DND-41 (cell line): ENCODE data around the gene SRPRB.

Source experiments
- ATAC-seq: fragments of 200-7000 bp; cut with Tn5 transposase; 3 replicates; pipeline ENCODE4 v1.9.1; 2021; ENCODE audit warnings: low read depth; ENCODE audit not compliant: insufficient read depth
- DNase-seq: peaks from one replicate; pipeline ENCODE4 v3.0.0-alpha.2; 2020
- H2AFZ ChIP-seq: 2 replicates; pipeline ENCODE4 v1.6.0; 2012; ENCODE audit warnings: low read depth, low read length
- H3K27ac ChIP-seq: 2 replicates; pipeline ENCODE4 v1.5.1; 2012; ENCODE audit warnings: low read length, inconsistent platforms
- H3K27me3 ChIP-seq: fragments of 200-600 bp; sonication (generic); 2 replicates; pipeline ENCODE4 v1.6.0; 2012; ENCODE audit warnings: low read length, mild to moderate bottlenecking, inconsistent platforms; ENCODE audit not compliant: insufficient read depth, poor library complexity
- H3K36me3 ChIP-seq: 2 replicates; pipeline ENCODE4 v1.5.1; 2012; ENCODE audit warnings: low read length, inconsistent platforms; ENCODE audit not compliant: insufficient read depth
- H3K4me1 ChIP-seq: 2 replicates; pipeline ENCODE4 v1.5.1; 2012; ENCODE audit warnings: mild to moderate bottlenecking, low read length; ENCODE audit not compliant: insufficient read depth
- H3K4me2 ChIP-seq: 2 replicates; pipeline ENCODE4 v1.6.0; 2012; ENCODE audit warnings: mild to moderate bottlenecking, moderate library complexity, low read length, inconsistent platforms; ENCODE audit not compliant: insufficient read depth
- H3K4me3 ChIP-seq, 2 experiments: fragments of 200-600 bp in 1 of 2; shearing (Covaris generic) in 1 of 2; 2 replicates each; pipeline ENCODE4 v1.5.1; 2012 to 2016; ENCODE audit warnings: inconsistent platforms in 2 of 2, low read length in 2 of 2, mild to moderate bottlenecking in 2 of 2, low read depth in 1 of 2, moderate library complexity in 1 of 2
- H3K79me2 ChIP-seq: 2 replicates; pipeline ENCODE4 v1.6.0; 2012; ENCODE audit warnings: low read length, inconsistent platforms; ENCODE audit not compliant: insufficient read depth
- H3K9ac ChIP-seq: 2 replicates; pipeline ENCODE4 v1.6.0; 2012; ENCODE audit warnings: low read depth, mild to moderate bottlenecking, inconsistent platforms, low read length, moderate library complexity
- H3K9me3 ChIP-seq: 2 replicates; pipeline ENCODE4 v1.5.1; 2012; ENCODE audit warnings: low read length, moderate library complexity, mild to moderate bottlenecking, inconsistent platforms; ENCODE audit not compliant: insufficient read depth, severe bottlenecking
- H4K20me1 ChIP-seq: 2 replicates; pipeline ENCODE4 v1.6.0; 2012; ENCODE audit warnings: low read length; ENCODE audit not compliant: insufficient read depth
- EZH2 ChIP-seq: IDR thresholded peaks from 3 replicates; pipeline ENCODE4 v1.6.1; 2012; ENCODE audit warnings: borderline replicate concordance, low read depth, mild to moderate bottlenecking, moderate library complexity, low read length, inconsistent platforms; ENCODE audit not compliant: severe bottlenecking
- TF ChIP-seq, protein P1 (sequence below): IDR thresholded peaks from 2 replicates; pipeline ENCODE4 v1.5.1; 2012; ENCODE audit warnings: borderline replicate concordance, low read length, moderate library complexity, mild to moderate bottlenecking; ENCODE audit not compliant: poor library complexity, severe bottlenecking; ENCODE audit errors: extremely low read depth

Gene SRPRB

DNA sequence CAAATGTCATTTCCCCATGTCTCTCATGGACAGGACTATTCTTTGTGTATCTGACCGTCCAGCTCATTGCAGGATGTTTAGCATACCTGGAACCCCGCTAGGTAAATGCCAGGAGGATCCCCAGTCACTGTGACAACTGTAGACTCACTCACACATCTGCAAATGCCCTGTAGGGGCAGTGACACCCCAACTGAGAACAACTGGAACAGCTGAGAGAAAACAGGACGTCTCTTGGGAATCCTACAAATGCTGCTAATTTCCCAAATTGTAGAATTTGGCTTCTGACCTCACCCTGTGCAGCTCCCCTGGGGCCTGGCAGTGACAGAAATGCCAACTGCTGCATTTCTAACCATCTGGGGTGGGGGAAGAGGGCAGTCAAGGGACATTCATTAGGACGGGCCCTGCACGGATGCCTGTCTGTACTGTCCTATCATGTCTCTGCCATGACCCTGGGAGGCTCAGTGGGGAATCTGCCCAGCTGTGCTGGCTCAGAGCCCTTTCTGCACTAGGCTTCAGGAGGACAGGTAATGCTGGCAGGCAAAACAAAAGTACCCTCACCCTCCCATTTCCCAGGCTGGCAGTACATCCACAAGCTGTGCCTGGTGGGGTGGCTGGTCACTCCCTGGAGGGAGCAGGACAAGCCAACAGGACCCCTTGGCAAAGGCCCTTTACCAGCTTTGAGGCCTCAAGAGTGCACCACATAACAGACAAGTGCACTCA lies 59.7 kb downstream of the SRPRB start:
- Histone ChIP-seq H3K36me3 (no peaks in the 10 kb centered on the region), H3K4me2 (no peak overlapping the region), H3K27ac (no peak overlapping the region), H3K4me1 (no peaks in the 10 kb centered on the region), H3K4me3 (no peak overlapping the region), H3K9me3 (no peaks in the 10 kb centered on the region), H2AFZ (no peak overlapping the region), H3K79me2 (no peaks in the 10 kb centered on the region), H3K27me3 (peaks cover 17% of the 10 kb centered on the region), H4K20me1 (no peaks in the 10 kb centered on the region), H3K9ac (no peak overlapping the region)
- TF ChIP-seq, protein P1, sequence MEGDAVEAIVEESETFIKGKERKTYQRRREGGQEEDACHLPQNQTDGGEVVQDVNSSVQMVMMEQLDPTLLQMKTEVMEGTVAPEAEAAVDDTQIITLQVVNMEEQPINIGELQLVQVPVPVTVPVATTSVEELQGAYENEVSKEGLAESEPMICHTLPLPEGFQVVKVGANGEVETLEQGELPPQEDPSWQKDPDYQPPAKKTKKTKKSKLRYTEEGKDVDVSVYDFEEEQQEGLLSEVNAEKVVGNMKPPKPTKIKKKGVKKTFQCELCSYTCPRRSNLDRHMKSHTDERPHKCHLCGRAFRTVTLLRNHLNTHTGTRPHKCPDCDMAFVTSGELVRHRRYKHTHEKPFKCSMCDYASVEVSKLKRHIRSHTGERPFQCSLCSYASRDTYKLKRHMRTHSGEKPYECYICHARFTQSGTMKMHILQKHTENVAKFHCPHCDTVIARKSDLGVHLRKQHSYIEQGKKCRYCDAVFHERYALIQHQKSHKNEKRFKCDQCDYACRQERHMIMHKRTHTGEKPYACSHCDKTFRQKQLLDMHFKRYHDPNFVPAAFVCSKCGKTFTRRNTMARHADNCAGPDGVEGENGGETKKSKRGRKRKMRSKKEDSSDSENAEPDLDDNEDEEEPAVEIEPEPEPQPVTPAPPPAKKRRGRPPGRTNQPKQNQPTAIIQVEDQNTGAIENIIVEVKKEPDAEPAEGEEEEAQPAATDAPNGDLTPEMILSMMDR = peak; percentile 9
- no peak for TF ChIP-seq EZH2
- DNase-seq (no peak), ATAC-seq (no peak)

DNA sequence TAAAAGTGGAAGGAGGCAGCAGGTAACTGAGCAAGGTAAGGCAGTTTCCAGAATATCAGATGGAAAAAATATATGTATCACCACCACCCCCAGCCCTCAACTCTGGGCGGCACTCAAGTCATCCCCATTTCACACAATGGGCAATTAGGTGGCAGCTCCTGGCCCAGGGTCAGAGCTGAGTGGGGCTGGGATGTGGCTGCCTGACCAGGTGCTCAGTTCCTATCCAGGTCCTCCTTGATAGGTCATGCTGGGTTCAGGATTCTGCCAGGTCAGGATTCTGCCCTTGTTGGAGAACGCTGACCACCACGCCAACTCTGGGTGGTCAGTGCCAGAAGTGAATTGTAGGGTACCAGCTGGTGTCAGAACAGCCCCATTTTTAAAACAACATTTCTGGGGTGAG lies 60.5 kb downstream of the SRPRB start:
- H3K4me2 ChIP-seq = no peak overlapping the region
- H3K27ac ChIP-seq = no peak overlapping the region
- H3K4me1 ChIP-seq = no peaks in the 10 kb centered on the region
- H3K9me3 ChIP-seq = no peaks in the 10 kb centered on the region
- H3K79me2 ChIP-seq = no peaks in the 10 kb centered on the region
- ATAC-seq (no peak), DNase-seq (no peak)
- H2AFZ ChIP-seq = no peak overlapping the region
- no peak for TF ChIP-seq EZH2
- TF ChIP-seq, protein P1 = no peak
- no peaks in the 10 kb centered on the region for H4K20me1 ChIP-seq
- H3K9ac ChIP-seq = no peak overlapping the region
- H3K36me3 ChIP-seq = no peaks in the 10 kb centered on the region
- H3K4me3 ChIP-seq = no peak overlapping the region
- peaks cover 19% of the 10 kb centered on the region for H3K27me3 ChIP-seq

DNA sequence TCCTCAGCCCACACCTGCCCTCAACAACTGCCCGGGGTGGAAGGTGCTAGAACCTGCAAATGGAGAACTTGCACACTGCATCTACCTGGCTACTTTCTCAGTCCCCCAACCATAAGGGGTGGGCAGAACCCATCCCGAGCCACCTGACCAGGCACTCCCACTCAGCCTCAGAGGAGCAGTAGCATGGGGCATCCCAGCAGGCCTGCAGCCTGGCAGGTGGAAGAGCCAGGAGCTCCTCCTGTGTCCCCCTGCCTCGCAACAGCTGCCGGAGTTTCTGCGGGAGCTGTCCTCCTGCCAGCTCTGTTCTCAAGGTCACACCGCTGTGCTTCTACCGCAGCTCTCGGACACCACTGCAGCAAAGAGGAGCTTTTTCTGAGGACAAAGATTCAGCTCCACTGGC lies 62.6 kb downstream of the SRPRB start:
- TF ChIP-seq, protein P1 = no peak
- no peak for TF ChIP-seq EZH2
- DNase-seq (no peak), ATAC-seq (no peak)
- no peak overlapping the region for H3K4me3 ChIP-seq
- no peak overlapping the region for H2AFZ ChIP-seq
- no peaks in the 10 kb centered on the region for H3K9me3 ChIP-seq
- no peak overlapping the region for H3K4me2 ChIP-seq
- no peaks in the 10 kb centered on the region for H4K20me1 ChIP-seq
- H3K36me3 ChIP-seq = no peaks in the 10 kb centered on the region
- H3K27ac ChIP-seq = no peak overlapping the region
- no peaks in the 10 kb centered on the region for H3K4me1 ChIP-seq
- no peaks in the 10 kb centered on the region for H3K79me2 ChIP-seq
- H3K9ac ChIP-seq = no peak overlapping the region
- H3K27me3 ChIP-seq = peaks cover 15% of the 10 kb centered on the region

DNA sequence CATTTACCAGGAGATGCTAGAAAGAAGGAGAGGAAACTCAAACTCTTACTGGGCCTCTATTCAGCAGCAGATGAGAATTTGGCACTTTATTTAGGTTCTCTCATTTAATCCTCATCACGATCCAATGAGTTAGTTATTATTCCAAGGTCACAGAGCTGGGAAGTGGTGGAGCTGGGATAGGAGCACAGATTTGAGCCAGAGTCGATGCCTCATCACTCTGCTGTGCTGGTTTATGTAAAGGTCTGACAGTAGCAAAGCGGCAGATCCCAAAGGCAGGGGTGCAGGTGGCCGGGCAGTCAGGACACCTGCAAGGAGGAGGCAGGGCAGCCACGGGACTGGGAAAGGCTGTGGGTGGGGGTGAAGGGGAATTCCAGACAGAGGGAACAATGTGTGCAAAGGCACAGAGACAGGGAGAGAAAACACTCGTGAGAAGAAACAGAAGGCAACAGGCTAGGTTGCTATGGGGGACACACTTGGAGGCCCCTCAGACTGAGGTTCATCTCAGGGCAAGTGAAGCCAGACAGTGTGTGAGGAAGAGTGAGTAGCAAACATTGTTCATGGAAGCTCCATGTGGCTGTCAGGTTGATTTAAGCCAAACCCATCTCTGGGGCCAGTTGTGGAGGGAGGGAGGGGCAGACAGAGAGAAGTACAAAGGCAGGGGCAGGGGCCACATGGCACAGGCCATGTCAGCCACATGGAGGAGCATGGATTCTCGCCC lies 63.3 kb downstream of the SRPRB start:
- H3K9me3 ChIP-seq = no peaks in the 10 kb centered on the region
- ATAC-seq (no peak), DNase-seq (no peak)
- H3K79me2 ChIP-seq = no peaks in the 10 kb centered on the region
- H3K27me3 ChIP-seq = peaks cover 15% of the 10 kb centered on the region
- TF ChIP-seq, protein P1 = no peak
- TF ChIP-seq EZH2 = no peak
- no peaks in the 10 kb centered on the region for H3K36me3 ChIP-seq
- no peak overlapping the region for H3K4me2 ChIP-seq
- no peak overlapping the region for H2AFZ ChIP-seq
- no peak overlapping the region for H3K9ac ChIP-seq
- H4K20me1 ChIP-seq = no peaks in the 10 kb centered on the region
- no peak overlapping the region for H3K27ac ChIP-seq
- H3K4me3 ChIP-seq = no peak overlapping the region
- H3K4me1 ChIP-seq = no peaks in the 10 kb centered on the region
